Measurements from ENCODE around the gene TGFB1I1. TPM values are rescaled to one million over a fixed set of nuclear protein-coding genes. Genes with fewer than 3 reads are reported as not detected.

TGFB1I1 gene
- total and polyA plus RNA-seq, 2 of the 13 experiments (the other 11 are each of a cell fraction or from before 2014, with no cell fraction given) = 0.80 to 2.9 TPM

- no peak for TF ChIP-seq CHD2 (IDR thresholded peaks at IDR 0.05; ENCODE audit: low read depth, low read length)
- no peak for TF ChIP-seq ZBTB34 (CRISPR knock-in tag; IDR thresholded peaks at IDR 0.05)
- TF ChIP-seq ZNF761 (CRISPR knock-in tag; conservative IDR thresholded peaks at IDR 0.05) = no peak
- TF ChIP-seq ZNF263 (CRISPR knock-in tag; IDR thresholded peaks at IDR 0.05) = no peak
- TF ChIP-seq JUNB (CRISPR knock-in tag; IDR thresholded peaks at IDR 0.05; ENCODE audit: borderline replicate concordance) = no peak
- TF ChIP-seq ZFAT (CRISPR knock-in tag; conservative IDR thresholded peaks at IDR 0.05) = no peak
- no peak for TF ChIP-seq SYNCRIP (IDR thresholded peaks at IDR 0.05; ENCODE audit: insufficient read depth, low read depth, low read length)
- no peak for TF ChIP-seq TBP (CRISPR knock-in tag; IDR thresholded peaks at IDR 0.05)
These were observed 4.6 kb downstream of the TGFB1I1 start (continued) for GRCh38 chr16:31476303-31477219.
